Endothelial cell of umbilical vein (primary cell): ENCODE data around the gene PTTG1IP. TPM values are rescaled to one million over a fixed set of nuclear protein-coding genes. Genes with fewer than 3 reads are reported as not detected.

Source experiments
- BruUV-seq: library from RNA; stranded (reverse); fragments of 400-500 nt; replicated peaks from 2 replicates; lab custom pipeline; 2021; lab: Mats Ljungman, UMichigan
- CTCF ChIA-PET: fragments of 300-600, 350-600 bp; sonication (Branson Sonifier 250); formaldehyde crosslinking; loops from one replicate; lab custom pipeline; 2021; ENCODE audit warnings: antibody characterized with exemption, inconsistent platforms; lab: Charles Lee
- POLR2A ChIA-PET: fragments of 300-600, 350-600 bp; sonication (Branson Sonifier 250); formaldehyde crosslinking; loops from one replicate; lab custom pipeline; 2021; ENCODE audit warnings: antibody characterized with exemption, inconsistent platforms; lab: Charles Lee
- DNase-seq: peaks from one replicate; pipeline ENCODE4 v3.0.0-alpha.2; 2011; ENCODE audit warnings: low read depth, low spot score
- FAIRE-seq: peaks from 2 replicates; lab custom pipeline; 2011; peaks lifted over from hg19 to GRCh38; lab: Jason Lieb, UNC
- H2AFZ ChIP-seq: 2 replicates; pipeline ENCODE4 v1.6.0; 2012; ENCODE audit warnings: low read depth, low read length, control low read depth, inconsistent platforms
- H3K27ac ChIP-seq: 2 replicates; pipeline ENCODE4 v1.5.1; 2011; ENCODE audit warnings: low read depth, mild to moderate bottlenecking, control low read depth, low read length, moderate library complexity; ENCODE audit not compliant: insufficient read depth
- H3K27me3 ChIP-seq, 2 experiments: 2 replicates each; pipeline versions ENCODE4 v1.6.0 to v1.6.1; 2011; ENCODE audit warnings: low read length in 2 of 2, mixed read lengths in 1 of 2; ENCODE audit not compliant: control insufficient read depth in 2 of 2, insufficient read depth in 2 of 2
- H3K36me3 ChIP-seq, 2 experiments: 2 replicates in 1 of 2; 3 replicates in 1 of 2; pipeline ENCODE4 v1.5.1; 2011; ENCODE audit warnings: low read length in 2 of 2, mild to moderate bottlenecking in 1 of 2, moderate library complexity in 1 of 2; ENCODE audit not compliant: control insufficient read depth in 2 of 2, insufficient read depth in 2 of 2; ENCODE audit errors: extremely low read depth in 1 of 2
- H3K4me1 ChIP-seq: 3 replicates; pipeline ENCODE4 v1.5.1; 2011; ENCODE audit warnings: mild to moderate bottlenecking, low read length; ENCODE audit not compliant: control insufficient read depth, insufficient read depth; ENCODE audit errors: extremely low read depth
- H3K4me2 ChIP-seq: 2 replicates; pipeline ENCODE4 v1.6.1; 2011; ENCODE audit warnings: low read length, control low read depth, mixed read lengths; ENCODE audit not compliant: insufficient read depth
- H3K4me3 ChIP-seq, 3 experiments: fragments of 200-600 bp in 1 of 3; sonication (generic), shearing (Covaris generic) in 1 of 3; replicated peaks in 1 of 3; 2 replicates each; pipeline ENCODE4 v1.5.1; 2011 to 2016; ENCODE audit warnings: control low read depth in 3 of 3, low read length in 3 of 3, mild to moderate bottlenecking in 2 of 3, inconsistent platforms in 1 of 3, low read depth in 1 of 3, moderate library complexity in 1 of 3; ENCODE audit not compliant: insufficient read depth in 1 of 3
- H3K79me2 ChIP-seq: 2 replicates; pipeline ENCODE4 v1.6.0; 2012; ENCODE audit warnings: low read length, inconsistent platforms; ENCODE audit not compliant: control insufficient read depth, insufficient read depth
- H3K9ac ChIP-seq: replicated peaks from 2 replicates; pipeline ENCODE3; 2011; ENCODE audit warnings: low read length, control low read depth; ENCODE audit not compliant: insufficient read depth; ENCODE audit errors: extremely low read depth
- H3K9me1 ChIP-seq: replicated peaks from 3 replicates; pipeline ENCODE4 v1.6.0; 2011; ENCODE audit warnings: mild to moderate bottlenecking, low read length; ENCODE audit not compliant: control insufficient read depth, insufficient read depth; ENCODE audit errors: extremely low read depth
- H3K9me3 ChIP-seq: replicated peaks from 2 replicates; pipeline ENCODE4 v1.5.1; 2012; ENCODE audit warnings: low read length, inconsistent platforms; ENCODE audit not compliant: control insufficient read depth, insufficient read depth
- H4K20me1 ChIP-seq: replicated peaks from 2 replicates; pipeline ENCODE3; 2011; ENCODE audit warnings: mild to moderate bottlenecking, low read length; ENCODE audit not compliant: control insufficient read depth, insufficient read depth; ENCODE audit errors: extremely low read depth
- EZH2 ChIP-seq: IDR thresholded peaks from 2 replicates; pipeline ENCODE4 v1.6.1; 2012; ENCODE audit warnings: borderline replicate concordance, low read depth, mild to moderate bottlenecking, moderate library complexity, low read length, inconsistent platforms; ENCODE audit not compliant: severe bottlenecking
- FOS ChIP-seq: IDR thresholded peaks from 2 replicates; pipeline ENCODE4 v1.6.1; 2011; ENCODE audit warnings: mild to moderate bottlenecking, low read length, moderate library complexity, borderline replicate concordance; ENCODE audit not compliant: insufficient read depth
- GATA2 ChIP-seq: IDR thresholded peaks from 2 replicates; pipeline ENCODE4 v1.7.0; 2011; ENCODE audit warnings: low read depth, mild to moderate bottlenecking, moderate library complexity, mixed read lengths, low read length; ENCODE audit not compliant: insufficient read length, insufficient read depth
- JUN ChIP-seq: IDR thresholded peaks from 2 replicates; pipeline ENCODE4 v1.6.1; 2011; ENCODE audit warnings: borderline replicate concordance, low read depth; ENCODE audit not compliant: insufficient read length, insufficient read depth
- MAX ChIP-seq: IDR thresholded peaks from 2 replicates; pipeline ENCODE4 v1.6.1; 2011; ENCODE audit not compliant: insufficient read depth, insufficient read length
- MYC ChIP-seq: IDR thresholded peaks from one replicate; pipeline ENCODE4 v1.6.1; 2011; ENCODE audit warnings: mild to moderate bottlenecking, low read depth, low read length
- POLR2A ChIP-seq: IDR thresholded peaks from 2 replicates; pipeline ENCODE4 v1.6.1; 2012; ENCODE audit warnings: low read depth, mild to moderate bottlenecking, control low read depth, low read length
- POLR2AphosphoS5 ChIP-seq: IDR thresholded peaks from 2 replicates; pipeline ENCODE4 v1.6.1; 2012; ENCODE audit warnings: low read depth, mild to moderate bottlenecking, control low read depth, low read length, moderate library complexity; ENCODE audit not compliant: insufficient read depth
- dilution Hi-C: fragments of 300-500 bp; cut with MboI; formaldehyde crosslinking; loops from one replicate; pipeline ENCODE4 v1.15.0; 2019; ENCODE audit warnings: low sequenced_read_pairs; ENCODE audit not compliant: extremely low pct_ligation_motif_present
- intact Hi-C: fragments of 100-400 bp; cut with micrococcal nuclease; formaldehyde crosslinking; loops from one replicate; pipeline ENCODE4 v1.10.0; 2022
- polyA plus RNA-seq, 4 experiments: library from polyadenylated mRNA; depleted of rRNA in 3 of 4; stranded (reverse) in 3 of 4; unstranded in 1 of 4; fragments of >200 nt; gene quantifications; 2 replicates each; pipeline versions ENCODE4 v1.2.1 to v1.2.3, GENCODE V29; 2011 to 2012; ENCODE audit warnings: missing spikeins in 1 of 4
- total RNA-seq: library from RNA; stranded (reverse); gene quantifications from 2 replicates; pipeline ENCODE4 v1.2.3, GENCODE V29; 2021
- TF ChIP-seq, protein P1 (sequence below), 2 donors: IDR thresholded peaks; 1 replicate in 1 of 2; 2 replicates in 1 of 2; pipeline ENCODE4 v1.5.1; 2011; ENCODE audit warnings: low read length in 2 of 2, mild to moderate bottlenecking in 2 of 2, moderate library complexity in 2 of 2, control low read depth in 1 of 2, inconsistent platforms in 1 of 2, low read depth in 1 of 2; ENCODE audit not compliant: insufficient read depth in 1 of 2; ENCODE audit errors: extremely low read depth in 1 of 2

The PTTG1IP gene
- total and polyA plus RNA-seq, 2 donors (not counting 3 experiments of a cell fraction or from before 2014, with no cell fraction given): 342 to 415 TPM

- intact Hi-C loops (no loop called here), dilution Hi-C loops (no loop called here)
- Histone ChIP-seq H3K9ac (no peak overlapping the region), H4K20me1 (no peaks in the 10 kb centered on the region), H3K27me3 (no peaks in the 10 kb centered on the region), H3K79me2 (no peaks in the 10 kb centered on the region), H3K4me2 (no peak overlapping the region), H2AFZ (peak overlapping the region; percentile 69), H3K27ac (no peak overlapping the region), H3K4me1 (peaks cover 9% of the 10 kb centered on the region), H3K4me3 (no peak overlapping the region), H3K9me3 (no peaks in the 10 kb centered on the region), H3K36me3 (no peaks in the 10 kb centered on the region), H3K9me1 (no peaks in the 10 kb centered on the region)
- CTCF ChIA-PET: interaction anchor here (1.0 to 3.3 kb wide), 11 partner anchors 9 to 228 kb away, joined by 3 to 11 read pairs (median 5); partner anchors contain the start of genes PTTG1IP and UBE2G2
- POLR2A ChIA-PET: no interaction called here
- DNase-seq: no peak
- BruUV-seq: no TSS peak
- TF ChIP-seq JUN: no peak
- TF ChIP-seq MAX: no peak
- TF ChIP-seq, protein P1, sequence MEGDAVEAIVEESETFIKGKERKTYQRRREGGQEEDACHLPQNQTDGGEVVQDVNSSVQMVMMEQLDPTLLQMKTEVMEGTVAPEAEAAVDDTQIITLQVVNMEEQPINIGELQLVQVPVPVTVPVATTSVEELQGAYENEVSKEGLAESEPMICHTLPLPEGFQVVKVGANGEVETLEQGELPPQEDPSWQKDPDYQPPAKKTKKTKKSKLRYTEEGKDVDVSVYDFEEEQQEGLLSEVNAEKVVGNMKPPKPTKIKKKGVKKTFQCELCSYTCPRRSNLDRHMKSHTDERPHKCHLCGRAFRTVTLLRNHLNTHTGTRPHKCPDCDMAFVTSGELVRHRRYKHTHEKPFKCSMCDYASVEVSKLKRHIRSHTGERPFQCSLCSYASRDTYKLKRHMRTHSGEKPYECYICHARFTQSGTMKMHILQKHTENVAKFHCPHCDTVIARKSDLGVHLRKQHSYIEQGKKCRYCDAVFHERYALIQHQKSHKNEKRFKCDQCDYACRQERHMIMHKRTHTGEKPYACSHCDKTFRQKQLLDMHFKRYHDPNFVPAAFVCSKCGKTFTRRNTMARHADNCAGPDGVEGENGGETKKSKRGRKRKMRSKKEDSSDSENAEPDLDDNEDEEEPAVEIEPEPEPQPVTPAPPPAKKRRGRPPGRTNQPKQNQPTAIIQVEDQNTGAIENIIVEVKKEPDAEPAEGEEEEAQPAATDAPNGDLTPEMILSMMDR (IDR thresholded peaks at IDR 0.05; ENCODE audit: extremely low read depth in 1 of 2, insufficient read depth in 1 of 2, low read depth in 1 of 2, low read length in 2 of 2): no peak
- TF ChIP-seq POLR2A: no peak
- no peak for TF ChIP-seq FOS
- no peak for TF ChIP-seq EZH2
- no peak for TF ChIP-seq GATA2
- no peak for TF ChIP-seq POLR2AphosphoS5
- no peak for TF ChIP-seq MYC
- FAIRE-seq: peak; percentile 67
Observed at GRCh38 chr21:44907966-44908895, 34.7 kb upstream of the PTTG1IP start.
